Activated naive CD8-positive, alpha-beta T cell treated with anti-CD3 and anti-CD28 coated beads for 36 hours (primary cell): ENCODE data around the gene FMN1. TPM values are rescaled to one million over a fixed set of nuclear protein-coding genes. Genes with fewer than 3 reads are reported as not detected.
A peak's percentile ranks its signal among the peaks of the same experiment; 100 is the strongest.

Experiments
- DNase-seq: peaks from one replicate; pipeline ENCODE4 v3.0.0; 2021
- H3K27ac Mint-ChIP-seq: one replicate; pipeline ENCODE4 v1.8.0; 2022; ENCODE audit warnings: mild to moderate bottlenecking, moderate library complexity, mixed read lengths
- H3K27me3 Mint-ChIP-seq: one replicate; pipeline ENCODE4 v1.8.0; 2022; ENCODE audit warnings: mild to moderate bottlenecking, mixed read lengths
- H3K36me3 Mint-ChIP-seq: one replicate; pipeline ENCODE4 v1.8.0; 2021; ENCODE audit warnings: mild to moderate bottlenecking, mixed read lengths
- H3K4me1 Mint-ChIP-seq: one replicate; pipeline ENCODE4 v1.8.0; 2021; ENCODE audit warnings: mixed read lengths
- H3K4me3 Mint-ChIP-seq: one replicate; pipeline ENCODE4 v1.8.0; 2022; ENCODE audit warnings: mild to moderate bottlenecking, moderate library complexity, mixed read lengths
- H3K9me3 Mint-ChIP-seq: one replicate; pipeline ENCODE4 v1.8.0; 2022; ENCODE audit warnings: mixed read lengths
- total RNA-seq, 2 experiments: library from RNA; stranded (reverse); gene quantifications; one replicate each; pipeline ENCODE4 v1.2.3, GENCODE V29; 2021

Gene FMN1
- total RNA-seq, 2 experiments from 2014 or later = 0.14 to 0.31 TPM

GRCh38 chr15:32735989-32736700, 458.4 kb downstream of the FMN1 start:
- no peaks in the 10 kb centered on the region for H3K36me3 Mint-ChIP-seq
- peaks cover 5% of the 10 kb centered on the region for H3K9me3 Mint-ChIP-seq
- H3K4me3 Mint-ChIP-seq = no peak overlapping the region
- no peaks in the 10 kb centered on the region for H3K4me1 Mint-ChIP-seq
- H3K27me3 Mint-ChIP-seq = peaks cover 19% of the 10 kb centered on the region
- H3K27ac Mint-ChIP-seq = no peak overlapping the region
- no peak for DNase-seq

- H3K36me3 Mint-ChIP-seq = no peaks in the 10 kb centered on the region
- H3K4me1 Mint-ChIP-seq = no peaks in the 10 kb centered on the region
- H3K4me3 Mint-ChIP-seq = no peak overlapping the region
- no peak for DNase-seq
- no peak overlapping the region for H3K27ac Mint-ChIP-seq
- no peaks in the 10 kb centered on the region for H3K9me3 Mint-ChIP-seq
- peaks cover 41% of the 10 kb centered on the region for H3K27me3 Mint-ChIP-seq
Observed at GRCh38 chr15:32733281-32733680, 461.2 kb downstream of the FMN1 start.

- H3K27me3 Mint-ChIP-seq = peaks cover 44% of the 10 kb centered on the region
- H3K9me3 Mint-ChIP-seq = peaks cover 3% of the 10 kb centered on the region
- H3K36me3 Mint-ChIP-seq = no peaks in the 10 kb centered on the region
- no peaks in the 10 kb centered on the region for H3K4me1 Mint-ChIP-seq
- H3K27ac Mint-ChIP-seq = no peak overlapping the region
- no peak for DNase-seq
- no peak overlapping the region for H3K4me3 Mint-ChIP-seq
Observed at GRCh38 chr15:32732574-32733157, 461.8 kb downstream of the FMN1 start.

GRCh38 chr15:32730677-32731654, 463.5 kb downstream of the FMN1 start:
- no peak overlapping the region for H3K27ac Mint-ChIP-seq
- H3K27me3 Mint-ChIP-seq = peaks cover 49% of the 10 kb centered on the region
- no peak overlapping the region for H3K4me3 Mint-ChIP-seq
- peak; percentile 8 for DNase-seq
- peaks cover 7% of the 10 kb centered on the region for H3K9me3 Mint-ChIP-seq
- H3K36me3 Mint-ChIP-seq = no peaks in the 10 kb centered on the region
- no peaks in the 10 kb centered on the region for H3K4me1 Mint-ChIP-seq

GRCh38 chr15:32729700-32730395, 464.7 kb downstream of the FMN1 start:
- H3K27ac Mint-ChIP-seq = no peak overlapping the region
- no peaks in the 10 kb centered on the region for H3K4me1 Mint-ChIP-seq
- DNase-seq = no peak
- no peak overlapping the region for H3K4me3 Mint-ChIP-seq
- H3K9me3 Mint-ChIP-seq = peaks cover 11% of the 10 kb centered on the region
- H3K36me3 Mint-ChIP-seq = no peaks in the 10 kb centered on the region
- H3K27me3 Mint-ChIP-seq = peaks cover 60% of the 10 kb centered on the region

GRCh38 chr15:32723171-32723948, 471.2 kb downstream of the FMN1 start:
- no peaks in the 10 kb centered on the region for H3K36me3 Mint-ChIP-seq
- no peak overlapping the region for H3K27ac Mint-ChIP-seq
- peaks cover 13% of the 10 kb centered on the region for H3K9me3 Mint-ChIP-seq
- no peak overlapping the region for H3K4me3 Mint-ChIP-seq
- peaks cover 19% of the 10 kb centered on the region for H3K4me1 Mint-ChIP-seq
- peak; percentile 18 for DNase-seq
- peaks cover 88% of the 10 kb centered on the region for H3K27me3 Mint-ChIP-seq

GRCh38 chr15:32722136-32722535, 472.4 kb downstream of the FMN1 start:
- no peak for DNase-seq
- no peak overlapping the region for H3K4me3 Mint-ChIP-seq
- H3K27ac Mint-ChIP-seq = no peak overlapping the region
- no peaks in the 10 kb centered on the region for H3K36me3 Mint-ChIP-seq
- peaks cover 89% of the 10 kb centered on the region for H3K27me3 Mint-ChIP-seq
- H3K4me1 Mint-ChIP-seq = peaks cover 19% of the 10 kb centered on the region
- H3K9me3 Mint-ChIP-seq = peaks cover 10% of the 10 kb centered on the region

- Mint-ChIP-seq H3K9me3 (peaks cover 10% of the 10 kb centered on the region), H3K4me3 (no peak overlapping the region), H3K27me3 (peaks cover 89% of the 10 kb centered on the region), H3K27ac (no peak overlapping the region), H3K36me3 (no peaks in the 10 kb centered on the region), H3K4me1 (peaks cover 24% of the 10 kb centered on the region)
- no peak for DNase-seq
Observed at GRCh38 chr15:32721596-32721995, 472.9 kb downstream of the FMN1 start.

- peaks cover 83% of the 10 kb centered on the region for H3K27me3 Mint-ChIP-seq
- H3K4me3 Mint-ChIP-seq = peak overlapping the region; percentile 18
- DNase-seq = peak; percentile 8
Observed at GRCh38 chr15:32718821-32719716, 475.4 kb downstream of the FMN1 start.

GRCh38 chr15:32718227-32718820, 476.2 kb downstream of the FMN1 start:
- Mint-ChIP-seq H3K4me1 (peaks cover 22% of the 10 kb centered on the region), H3K9me3 (no peaks in the 10 kb centered on the region), H3K27me3 (peaks cover 87% of the 10 kb centered on the region), H3K36me3 (no peaks in the 10 kb centered on the region), H3K27ac (no peak overlapping the region), H3K4me3 (no peak overlapping the region)
- DNase-seq = no peak

More at GRCh38 chr15:32718821-32719716, 475.4 kb downstream of the FMN1 start:
- Mint-ChIP-seq H3K4me1 (peaks cover 26% of the 10 kb centered on the region), H3K9me3 (no peaks in the 10 kb centered on the region), H3K36me3 (no peaks in the 10 kb centered on the region), H3K27ac (no peak overlapping the region)

GRCh38 chr15:32717426-32718226, 476.9 kb downstream of the FMN1 start, which contains the start of gene GREM1:
Gene GREM1, plus strand, starts transcription at chr15:32718004. Its CDS starts 12,687 bp downstream, at chr15:32730691.
- no peaks in the 10 kb centered on the region for H3K36me3 Mint-ChIP-seq
- no peak within 1 kb of the TSS for H3K4me3 Mint-ChIP-seq
- no peaks in the 10 kb centered on the region for H3K9me3 Mint-ChIP-seq
- DNase-seq = no peak
- peaks cover 87% of the 10 kb centered on the region for H3K27me3 Mint-ChIP-seq
- H3K4me1 Mint-ChIP-seq = peaks cover 16% of the 10 kb centered on the region
- H3K27ac Mint-ChIP-seq = no peak within 1 kb of the TSS

GRCh38 chr15:32716915-32717425, 477.5 kb downstream of the FMN1 start:
- Mint-ChIP-seq H3K27me3 (peaks cover 87% of the 10 kb centered on the region), H3K27ac (no peak overlapping the region), H3K36me3 (no peaks in the 10 kb centered on the region), H3K9me3 (no peaks in the 10 kb centered on the region), H3K4me1 (peaks cover 14% of the 10 kb centered on the region), H3K4me3 (no peak overlapping the region)
- no peak for DNase-seq
